ENCODE data around the gene PLK2. TPM values are rescaled to one million over a fixed set of nuclear protein-coding genes. Genes with fewer than 3 reads are reported as not detected.

The PLK2 gene
- not detected in 2 replicates for total RNA-seq (2011; cell fraction: chromatin; rRNA removed; ENCODE audit: low replicate concordance)
- total RNA-seq (2011; cell fraction: nucleolus; rRNA removed): not detected in 2 replicates
- total RNA-seq (2011; cell fraction: nucleoplasm; rRNA removed): not detected in 2 replicates
- not detected in 2 replicates for total RNA-seq (2014; rRNA removed)
- not detected in 2 replicates for total RNA-seq (2014; rRNA removed; fragmentation: Illumina TruSeq; extraction: Trizol)
- total RNA-seq (2015; rRNA removed; fragmentation: Illumina TruSeq; extraction: Trizol): not detected in 2 replicates
- total RNA-seq (2021): 0.54 and 0.58 TPM in 2 replicates
- not detected in 2 replicates for polyA plus RNA-seq (2011; rRNA removed)
- polyA plus RNA-seq (2011; cell fraction: cytosol; rRNA removed): 0.07 TPM in 1 of 2 replicates, not detected in the other
- not detected in 2 replicates for polyA plus RNA-seq (2011; cell fraction: nucleus; rRNA removed)
- not detected in 2 replicates for polyA plus RNA-seq (2012)
- not detected in 2 replicates for polyA plus RNA-seq (2014; fragmentation: Illumina TruSeq; extraction: Trizol)
- polyA plus RNA-seq (2014; fragmentation: Nextera tagmentation; extraction: Ambion mirVana): not detected
- not detected in 2 replicates for polyA plus RNA-seq (2014; rRNA removed)
- not detected in 2 replicates for polyA minus RNA-seq (2011; rRNA and poly(A)+ RNA removed)
- polyA minus RNA-seq (2011; cell fraction: cytosol; rRNA and poly(A)+ RNA removed): not detected in 2 replicates
- polyA minus RNA-seq (2011; cell fraction: nucleus; rRNA and poly(A)+ RNA removed): 0.56 TPM in 1 of 2 replicates, not detected in the other
- percentile 33 among the genes with signal in this experiment for Bru-seq, nascent RNA
- BruChase-seq, experiment 1, labeled RNA remaining after a 2-hour chase: percentile 31 among the genes with signal in this experiment
- BruChase-seq, experiment 2, labeled RNA remaining after a 6-hour chase: percentile 38 among the genes with signal in this experiment
- long read RNA-seq, experiment 1: 0 reads
- long read RNA-seq, experiment 2: 0 reads
- long read RNA-seq, experiment 3: 0 reads

DNA sequence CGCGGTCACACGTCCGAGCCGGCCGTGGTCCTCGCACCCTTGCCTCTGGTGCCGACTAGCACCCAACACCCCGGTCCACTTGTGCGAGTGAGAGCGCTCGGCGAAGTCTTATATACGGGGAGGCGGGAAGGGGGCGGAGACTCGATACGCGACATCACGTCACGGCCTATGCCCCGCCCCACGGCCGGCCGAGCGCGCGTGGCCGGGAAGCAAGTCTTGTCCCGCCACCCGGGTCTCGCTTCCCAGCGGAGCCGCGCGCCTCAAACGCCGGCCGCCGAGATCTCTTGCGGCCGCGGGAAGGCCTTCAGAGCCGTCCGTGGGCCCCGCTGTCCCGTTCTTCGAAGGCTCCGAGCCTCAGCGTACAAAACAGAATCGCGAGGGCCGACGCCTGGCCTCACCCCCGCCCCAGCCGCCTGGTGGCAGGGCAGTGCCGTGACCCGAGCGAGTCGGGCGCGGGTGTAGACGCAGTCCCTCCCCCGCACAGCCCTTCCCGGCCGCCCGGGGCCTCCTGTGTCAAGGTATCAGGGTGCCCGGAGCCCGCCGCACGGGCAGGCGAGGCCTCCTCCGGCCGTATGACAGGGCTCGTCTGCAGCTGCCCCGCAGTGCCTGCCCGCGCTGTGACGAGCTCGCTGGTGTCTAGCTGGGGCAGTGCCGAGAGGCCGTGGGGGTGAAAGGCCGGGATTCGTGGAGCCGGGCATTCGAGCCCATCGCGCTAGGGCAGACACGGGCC, at the start of gene PLK2:
TSS of gene PLK2 (minus strand) at position 85 of the 730 bp plus-strand sequence. CDS start 127 bp downstream, outside the sequence.
- ATAC-seq (no peak), DNase-seq (ENCODE audit: extremely low read depth in 1 of 4, low spot score in 3 of 4) (no peak), FAIRE-seq (no peak)
- in situ Hi-C loops (cut with MboI): loop anchor here (10.0 to 25.0 kb wide), 3 partner anchors 673 to 1165 kb away; partner anchors contain the start of gene ACTBL2
- H3K36me3 ChIP-seq (ENCODE audit: control insufficient read depth, insufficient read depth, low read length): no peaks in the 10 kb centered on the region
- peaks cover 0 to 12% of the 10 kb centered on the region in 2 experiments; a peak in 1 of 5 replicates for H3K4me1 ChIP-seq (replicated peaks in 1 of 2; ENCODE audit: control insufficient read depth in 2 of 2, insufficient read depth in 2 of 2, low read length in 2 of 2)
- no peak within 1 kb of the TSS for H2AFZ ChIP-seq (ENCODE audit: low read depth, low read length)
- H3K4me2 ChIP-seq (ENCODE audit: insufficient read depth, low read length): no peak within 1 kb of the TSS
- H3K79me2 ChIP-seq (ENCODE audit: control insufficient read depth, insufficient read depth, low read length): no peaks in the 10 kb centered on the region
- no TSS peak for BruUV-seq (replicated peaks)
- intact Hi-C loops (cut with micrococcal nuclease): no loop called here
- no peak within 1 kb of the TSS for H3K27ac ChIP-seq (ENCODE audit: extremely low read depth, low read depth, low read length)
- no peaks in the 10 kb centered on the region for H3K27me3 ChIP-seq (ENCODE audit: control insufficient read depth in 2 of 2, insufficient read depth in 2 of 2, low read length in 2 of 2)
- TF ChIP-seq ZNF354B (CRISPR knock-in tag; IDR thresholded peaks at IDR 0.05) (no peak), SRSF1 (IDR thresholded peaks at IDR 0.05; ENCODE audit: low read depth, low read length) (no peak), TCFL5 (CRISPR knock-in tag; conservative IDR thresholded peaks at IDR 0.05) (no peak), RBM39 (optimal IDR thresholded peaks at IDR 0.05; ENCODE audit: low read depth, low read length) (no peak), EP300 (IDR thresholded peaks at IDR 0.05; ENCODE audit: low read length) (no peak), SP2 (IDR thresholded peaks at IDR 0.05; ENCODE audit: extremely low read depth, low read depth, low read length, poor library complexity, severe bottlenecking) (no peak), FOS (IDR thresholded peaks at IDR 0.05; ENCODE audit: extremely low read depth, insufficient read length) (no peak)
- no peaks in the 10 kb centered on the region for H3K9me3 ChIP-seq (replicated peaks; ENCODE audit: control insufficient read depth, insufficient read depth, low read depth, low read length)
- no peak within 1 kb of the TSS for H3K9ac ChIP-seq (ENCODE audit: insufficient read depth in 1 of 2, low read depth in 2 of 2, low read length in 2 of 2)
- H4K20me1 ChIP-seq (replicated peaks; ENCODE audit: control insufficient read depth, insufficient read depth, low read length): no peaks in the 10 kb centered on the region
- no peaks in the 10 kb centered on the region for H3K9me1 ChIP-seq (ENCODE audit: control insufficient read depth, insufficient read depth, low read length)
- WGBS (ENCODE audit: insufficient coverage, low coverage, missing lambda C conversion rate): 55% methylated on average over 23 of the region's 89 CpGs
- POLR2A ChIA-PET: no interaction called here
- CTCF ChIA-PET (ENCODE audit: low intra/inter-chr PET ratio): interaction anchor here (0.7 to 4.7 kb wide), 3 partner anchors 680 to 1162 kb away, joined by 3 to 49 read pairs (median 4); no protein-coding TSS in a partner anchor
- no peak within 1 kb of the TSS for H3K4me3 ChIP-seq
